SK-N-SH treated with all-trans-retinoic acid at 6 μM for 48 hours (cell line): ENCODE measurements around the gene PTPN13.
A peak's percentile ranks its signal among the peaks of the same experiment; 100 is the strongest.

Source experiments
- GLIS3 ChIP-seq: fragments of 250-450 bp; sonication (Bioruptor Pico); IDR thresholded peaks from 2 replicates; pipeline ENCODE4 v1.5.0; 2020; ENCODE audit warnings: mild to moderate bottlenecking, moderate library complexity
- OSR1 ChIP-seq: fragments of 250-450 bp; sonication (Bioruptor Pico); IDR thresholded peaks from 2 replicates; pipeline ENCODE4 v1.8.0; 2022; ENCODE audit warnings: moderate library complexity, mild to moderate bottlenecking, inconsistent platforms
- PATZ1 ChIP-seq: fragments of 250-450 bp; sonication (Bioruptor Pico); IDR thresholded peaks from 2 replicates; pipeline ENCODE4 v1.8.0; 2020; ENCODE audit warnings: mild to moderate bottlenecking, moderate library complexity, borderline replicate concordance
- PPARA ChIP-seq: fragments of 250-450 bp; sonication (Bioruptor Pico); IDR thresholded peaks from 2 replicates; pipeline ENCODE4 v1.5.0; 2020; ENCODE audit warnings: mild to moderate bottlenecking, borderline replicate concordance
- SNAI2 ChIP-seq: fragments of 250-450 bp; sonication (Bioruptor Pico); IDR thresholded peaks from 2 replicates; pipeline ENCODE4 v1.5.0; 2020; ENCODE audit warnings: mild to moderate bottlenecking, moderate library complexity
- ZNF565 ChIP-seq: fragments of 450-650 bp; formaldehyde crosslinking; conservative IDR thresholded peaks from 2 replicates; pipeline ENCODE4 v1.5.0; 2020; ENCODE audit warnings: low read depth, mild to moderate bottlenecking, moderate library complexity
- ZNF70 ChIP-seq: fragments of 450-650 bp; formaldehyde crosslinking; IDR thresholded peaks from 2 replicates; pipeline ENCODE4 v1.5.0; 2020; ENCODE audit warnings: mild to moderate bottlenecking, moderate library complexity
- TF ChIP-seq, protein P1 (sequence below): fragments of 250-450 bp; sonication (Bioruptor Pico); IDR thresholded peaks from 2 replicates; pipeline ENCODE4 v1.5.1; 2020; ENCODE audit warnings: low read depth, mild to moderate bottlenecking, moderate library complexity

- TF ChIP-seq PPARA (CRISPR knock-in tag) = no peak
- no peak for TF ChIP-seq PATZ1 (CRISPR knock-in tag)
- TF ChIP-seq GLIS3 = no peak
- TF ChIP-seq, protein P1, sequence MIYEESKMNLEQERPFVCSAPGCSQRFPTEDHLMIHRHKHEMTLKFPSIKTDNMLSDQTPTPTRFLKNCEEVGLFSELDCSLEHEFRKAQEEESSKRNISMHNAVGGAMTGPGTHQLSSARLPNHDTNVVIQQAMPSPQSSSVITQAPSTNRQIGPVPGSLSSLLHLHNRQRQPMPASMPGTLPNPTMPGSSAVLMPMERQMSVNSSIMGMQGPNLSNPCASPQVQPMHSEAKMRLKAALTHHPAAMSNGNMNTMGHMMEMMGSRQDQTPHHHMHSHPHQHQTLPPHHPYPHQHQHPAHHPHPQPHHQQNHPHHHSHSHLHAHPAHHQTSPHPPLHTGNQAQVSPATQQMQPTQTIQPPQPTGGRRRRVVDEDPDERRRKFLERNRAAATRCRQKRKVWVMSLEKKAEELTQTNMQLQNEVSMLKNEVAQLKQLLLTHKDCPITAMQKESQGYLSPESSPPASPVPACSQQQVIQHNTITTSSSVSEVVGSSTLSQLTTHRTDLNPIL (CRISPR knock-in tag) = 0 out of 2 replicates have a peak, but pooled peaks have one; percentile 34
- TF ChIP-seq ZNF565 (CRISPR knock-in tag) = no peak
- TF ChIP-seq SNAI2 (CRISPR knock-in tag) = peak; percentile 38; the same call in 1 of the 2 replicates
- TF ChIP-seq ZNF70 (CRISPR knock-in tag) = no peak
- TF ChIP-seq OSR1 = no peak
Measured at GRCh38 chr4:86606809-86607208, 12.7 kb downstream of the PTPN13 start.
